AG09319 (cell line): ENCODE data around the gene KLHL36.

Source experiments
- DNase-seq: peaks from one replicate; pipeline ENCODE4 v3.0.0-alpha.2; 2010; ENCODE audit warnings: low read depth; ENCODE audit errors: extremely low read depth
- CTCF ChIP-seq: IDR thresholded peaks from 2 replicates; pipeline ENCODE4 v1.5.1; 2011; ENCODE audit warnings: low read depth, mild to moderate bottlenecking, inconsistent platforms, low read length, moderate library complexity

The KLHL36 gene

GRCh38 chr16:84605339-84605848 lies 42.9 kb upstream of the KLHL36 start:
- no peak for DNase-seq
- TF ChIP-seq CTCF, result no peak

- no peak for DNase-seq
- TF ChIP-seq CTCF, result no peak
Measured at GRCh38 chr16:84606081-84606875, 42.0 kb upstream of the KLHL36 start.

GRCh38 chr16:84607061-84607460 lies 41.2 kb upstream of the KLHL36 start:
- TF ChIP-seq CTCF, result no peak
- DNase-seq, result no peak

GRCh38 chr16:84607694-84608093 lies 40.6 kb upstream of the KLHL36 start:
- no peak for TF ChIP-seq CTCF
- DNase-seq, result no peak

GRCh38 chr16:84608282-84608681 lies 40.0 kb upstream of the KLHL36 start:
- TF ChIP-seq CTCF, result no peak
- DNase-seq, result no peak

- DNase-seq, result no peak
- no peak for TF ChIP-seq CTCF
Measured at GRCh38 chr16:84609563-84610177, 38.6 kb upstream of the KLHL36 start.

- no peak for TF ChIP-seq CTCF
- no peak for DNase-seq
Measured at GRCh38 chr16:84610376-84610775, 37.9 kb upstream of the KLHL36 start.
